NOMO-1 (cell line): ENCODE measurements around the gene PCDHA12.
"Not testable (repeated sequence)": the region's sequence is repeated elsewhere in the genome, so short reads cannot be mapped to it uniquely, and the experiment has no call there.

Experiments used
- DNase-seq, 2 experiments: peaks; one replicate each; lab custom pipeline; 2025; ENCODE audit not compliant: unreplicated experiment in 2 of 2; lab: John Stamatoyannopoulos, UW

The PCDHA12 gene, protein sequence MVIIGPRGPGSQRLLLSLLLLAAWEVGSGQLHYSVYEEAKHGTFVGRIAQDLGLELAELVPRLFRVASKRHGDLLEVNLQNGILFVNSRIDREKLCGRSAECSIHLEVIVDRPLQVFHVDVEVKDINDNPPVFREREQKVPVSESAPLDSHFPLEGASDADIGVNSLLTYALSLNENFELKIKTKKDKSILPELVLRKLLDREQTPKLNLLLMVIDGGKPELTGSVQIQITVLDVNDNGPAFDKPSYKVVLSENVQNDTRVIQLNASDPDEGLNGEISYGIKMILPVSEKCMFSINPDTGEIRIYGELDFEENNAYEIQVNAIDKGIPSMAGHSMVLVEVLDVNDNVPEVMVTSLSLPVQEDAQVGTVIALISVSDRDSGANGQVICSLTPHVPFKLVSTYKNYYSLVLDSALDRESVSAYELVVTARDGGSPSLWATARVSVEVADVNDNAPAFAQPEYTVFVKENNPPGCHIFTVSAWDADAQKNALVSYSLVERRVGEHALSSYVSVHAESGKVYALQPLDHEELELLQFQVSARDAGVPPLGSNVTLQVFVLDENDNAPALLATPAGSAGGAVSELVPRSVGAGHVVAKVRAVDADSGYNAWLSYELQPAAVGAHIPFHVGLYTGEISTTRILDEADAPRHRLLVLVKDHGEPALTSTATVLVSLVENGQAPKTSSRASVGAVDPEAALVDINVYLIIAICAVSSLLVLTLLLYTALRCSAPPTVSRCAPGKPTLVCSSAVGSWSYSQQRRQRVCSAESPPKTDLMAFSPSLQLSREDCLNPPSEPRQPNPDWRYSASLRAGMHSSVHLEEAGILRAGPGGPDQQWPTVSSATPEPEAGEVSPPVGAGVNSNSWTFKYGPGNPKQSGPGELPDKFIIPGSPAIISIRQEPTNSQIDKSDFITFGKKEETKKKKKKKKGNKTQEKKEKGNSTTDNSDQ

DNA sequence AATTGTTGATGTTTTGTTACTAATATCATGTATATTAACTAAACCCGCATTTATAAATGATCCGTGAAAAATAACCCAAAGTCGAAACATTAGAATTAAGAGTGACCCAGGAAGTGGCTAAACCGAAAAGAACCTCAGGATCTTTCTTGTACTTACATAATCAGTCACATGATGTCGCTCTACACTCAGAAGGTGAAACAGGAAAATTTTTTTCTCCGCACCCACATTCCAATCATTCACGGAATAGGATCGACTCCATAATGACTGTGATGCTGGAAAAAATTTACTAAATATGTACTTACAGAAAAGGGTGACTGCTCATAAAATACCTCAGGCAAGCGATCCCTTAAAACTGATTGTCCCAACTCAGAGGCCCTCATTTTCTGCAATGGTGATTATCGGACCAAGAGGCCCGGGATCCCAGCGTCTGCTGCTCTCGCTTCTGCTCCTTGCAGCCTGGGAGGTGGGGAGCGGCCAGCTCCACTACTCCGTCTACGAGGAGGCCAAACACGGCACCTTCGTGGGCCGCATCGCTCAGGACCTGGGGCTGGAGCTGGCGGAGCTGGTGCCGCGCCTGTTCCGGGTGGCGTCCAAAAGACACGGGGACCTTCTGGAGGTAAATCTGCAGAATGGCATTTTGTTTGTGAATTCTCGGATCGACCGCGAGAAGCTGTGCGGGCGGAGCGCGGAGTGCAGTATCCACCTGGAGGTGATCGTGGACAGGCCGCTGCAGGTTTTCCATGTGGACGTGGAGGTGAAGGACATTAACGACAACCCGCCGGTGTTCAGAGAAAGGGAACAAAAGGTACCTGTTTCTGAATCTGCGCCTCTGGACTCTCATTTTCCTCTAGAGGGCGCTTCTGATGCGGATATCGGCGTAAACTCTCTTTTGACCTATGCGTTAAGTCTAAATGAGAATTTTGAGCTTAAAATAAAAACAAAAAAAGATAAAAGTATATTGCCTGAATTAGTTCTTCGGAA is at the start of gene PCDHA12:
Gene PCDHA12 (plus strand): TSS at position 224 of the 981 bp plus-strand sequence. CDS start 165 bp downstream, at position 389.
- DNase-seq = no peak

DNA sequence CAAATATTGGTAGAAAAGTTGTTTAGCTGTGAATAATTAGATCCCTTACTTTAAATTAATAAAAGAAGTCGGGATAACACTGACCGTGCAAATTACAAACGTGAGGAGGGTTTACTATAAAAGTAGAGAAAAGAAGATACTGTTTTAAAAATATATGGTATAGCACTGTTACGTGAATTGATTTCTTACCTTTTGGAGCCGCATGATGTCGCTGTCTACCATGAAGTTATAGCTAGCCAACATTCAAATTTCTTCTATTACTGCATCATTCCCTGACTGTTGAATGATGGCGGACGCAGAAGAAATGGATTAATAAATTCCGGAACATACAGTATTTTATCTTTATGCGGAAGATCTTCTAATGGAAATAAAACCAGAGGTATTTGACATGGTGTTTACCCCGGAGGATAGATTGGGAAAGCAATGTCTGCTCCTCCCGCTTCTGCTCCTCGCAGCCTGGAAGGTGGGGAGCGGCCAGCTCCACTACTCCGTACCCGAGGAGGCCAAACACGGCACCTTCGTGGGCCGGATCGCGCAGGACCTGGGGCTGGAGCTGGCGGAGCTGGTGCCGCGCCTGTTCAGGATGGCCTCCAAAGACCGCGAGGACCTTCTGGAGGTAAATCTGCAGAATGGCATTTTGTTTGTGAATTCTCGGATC is 47.3 kb upstream of the PCDHA12 start, which contains the start of gene PCDHA6:
Gene PCDHA6 (plus strand): TSS at position 257 of the 658 bp plus-strand sequence. CDS start 132 bp downstream, at position 389.
- no peak for DNase-seq

DNA sequence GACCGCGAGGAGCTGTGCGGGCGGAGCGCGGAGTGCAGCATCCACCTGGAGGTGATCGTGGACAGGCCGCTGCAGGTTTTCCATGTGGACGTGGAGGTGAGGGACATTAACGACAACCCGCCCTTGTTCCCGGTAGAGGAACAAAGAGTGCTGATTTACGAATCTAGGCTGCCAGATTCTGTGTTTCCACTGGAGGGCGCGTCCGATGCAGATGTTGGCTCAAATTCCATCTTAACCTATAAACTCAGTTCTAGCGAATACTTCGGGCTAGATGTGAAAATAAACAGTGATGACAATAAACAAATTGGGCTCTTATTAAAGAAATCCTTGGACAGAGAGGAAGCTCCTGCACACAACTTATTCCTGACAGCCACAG is 46.8 kb upstream of the PCDHA12 start:
- DNase-seq = no peak

DNA sequence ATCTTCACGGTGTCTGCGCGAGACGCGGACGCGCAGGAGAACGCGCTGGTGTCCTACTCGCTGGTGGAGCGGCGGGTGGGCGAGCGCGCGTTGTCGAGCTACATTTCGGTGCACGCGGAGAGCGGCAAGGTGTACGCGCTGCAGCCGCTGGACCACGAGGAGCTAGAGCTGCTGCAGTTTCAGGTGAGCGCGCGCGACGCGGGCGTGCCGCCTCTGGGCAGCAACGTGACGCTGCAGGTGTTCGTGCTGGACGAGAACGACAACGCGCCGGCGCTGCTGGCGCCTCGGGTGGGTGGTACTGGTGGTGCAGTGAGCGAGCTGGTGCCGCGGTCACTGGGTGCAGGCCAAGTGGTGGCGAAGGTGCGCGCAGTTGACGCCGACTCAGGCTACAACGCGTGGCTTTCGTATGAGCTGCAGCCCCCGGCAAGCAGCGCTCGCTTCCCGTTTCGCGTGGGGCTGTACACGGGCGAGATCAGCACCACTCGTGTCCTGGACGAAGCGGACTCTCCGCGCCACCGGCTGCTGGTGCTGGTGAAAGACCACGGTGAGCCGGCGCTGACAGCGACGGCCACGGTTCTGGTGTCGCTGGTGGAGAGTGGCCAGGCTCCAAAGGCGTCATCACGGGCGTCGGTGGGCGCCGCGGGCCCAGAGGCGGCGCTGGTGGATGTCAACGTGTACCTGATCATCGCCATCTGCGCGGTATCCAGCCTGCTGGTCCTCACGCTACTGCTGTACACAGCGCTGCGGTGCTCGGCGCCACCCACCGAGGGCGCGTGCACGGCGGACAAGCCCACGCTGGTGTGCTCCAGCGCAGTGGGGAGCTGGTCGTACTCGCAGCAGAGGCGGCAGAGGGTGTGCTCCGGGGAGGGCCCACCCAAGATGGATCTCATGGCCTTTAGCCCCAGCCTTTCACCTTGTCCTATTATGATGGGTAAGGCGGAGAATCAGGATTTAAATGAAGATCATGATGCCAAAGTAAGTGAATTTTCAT is 45.3 kb upstream of the PCDHA12 start:
- DNase-seq = not testable (repeated sequence)

DNA sequence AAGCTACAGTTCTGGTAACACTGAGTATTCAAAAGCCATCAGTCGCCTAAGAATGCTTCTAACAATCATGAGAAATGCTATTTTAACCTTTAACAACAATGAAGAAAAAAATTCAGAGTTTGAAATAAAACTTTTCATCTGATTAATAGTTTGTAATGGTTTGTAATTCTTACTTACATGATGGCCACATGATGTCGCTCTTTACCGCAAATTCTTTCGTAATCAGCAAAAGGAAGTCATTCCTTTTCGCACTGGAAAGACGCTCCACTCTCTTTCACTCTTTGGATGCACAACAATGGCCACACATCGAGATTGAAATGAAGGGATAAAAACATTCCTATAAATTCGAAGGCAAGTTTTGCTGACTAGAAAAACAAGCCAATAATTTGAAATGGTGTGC is 41.1 kb upstream of the PCDHA12 start, which contains the start of gene PCDHA7:
Gene PCDHA7 (plus strand): TSS at position 277 of the 400 bp plus-strand sequence. CDS start 115 bp downstream, at position 392.
- no peak for DNase-seq

DNA sequence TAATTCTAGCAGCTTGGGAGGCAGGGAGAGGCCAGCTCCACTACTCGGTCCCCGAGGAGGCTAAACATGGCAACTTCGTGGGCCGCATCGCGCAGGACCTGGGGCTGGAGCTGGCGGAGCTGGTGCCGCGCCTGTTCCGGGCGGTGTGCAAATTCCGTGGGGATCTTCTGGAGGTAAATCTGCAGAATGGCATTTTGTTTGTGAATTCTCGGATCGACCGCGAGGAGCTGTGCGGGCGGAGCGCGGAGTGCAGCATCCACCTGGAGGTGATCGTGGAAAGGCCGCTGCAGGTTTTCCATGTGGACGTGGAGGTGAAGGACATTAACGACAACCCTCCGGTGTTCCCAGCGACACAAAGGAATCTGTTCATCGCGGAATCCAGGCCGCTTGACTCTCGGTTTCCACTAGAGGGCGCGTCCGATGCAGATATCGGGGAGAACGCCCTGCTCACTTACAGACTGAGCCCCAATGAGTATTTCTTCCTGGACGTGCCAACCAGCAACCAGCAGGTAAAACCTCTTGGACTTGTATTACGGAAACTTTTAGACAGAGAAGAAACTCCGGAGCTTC is 40.6 kb upstream of the PCDHA12 start:
- not testable (repeated sequence) for DNase-seq

DNA sequence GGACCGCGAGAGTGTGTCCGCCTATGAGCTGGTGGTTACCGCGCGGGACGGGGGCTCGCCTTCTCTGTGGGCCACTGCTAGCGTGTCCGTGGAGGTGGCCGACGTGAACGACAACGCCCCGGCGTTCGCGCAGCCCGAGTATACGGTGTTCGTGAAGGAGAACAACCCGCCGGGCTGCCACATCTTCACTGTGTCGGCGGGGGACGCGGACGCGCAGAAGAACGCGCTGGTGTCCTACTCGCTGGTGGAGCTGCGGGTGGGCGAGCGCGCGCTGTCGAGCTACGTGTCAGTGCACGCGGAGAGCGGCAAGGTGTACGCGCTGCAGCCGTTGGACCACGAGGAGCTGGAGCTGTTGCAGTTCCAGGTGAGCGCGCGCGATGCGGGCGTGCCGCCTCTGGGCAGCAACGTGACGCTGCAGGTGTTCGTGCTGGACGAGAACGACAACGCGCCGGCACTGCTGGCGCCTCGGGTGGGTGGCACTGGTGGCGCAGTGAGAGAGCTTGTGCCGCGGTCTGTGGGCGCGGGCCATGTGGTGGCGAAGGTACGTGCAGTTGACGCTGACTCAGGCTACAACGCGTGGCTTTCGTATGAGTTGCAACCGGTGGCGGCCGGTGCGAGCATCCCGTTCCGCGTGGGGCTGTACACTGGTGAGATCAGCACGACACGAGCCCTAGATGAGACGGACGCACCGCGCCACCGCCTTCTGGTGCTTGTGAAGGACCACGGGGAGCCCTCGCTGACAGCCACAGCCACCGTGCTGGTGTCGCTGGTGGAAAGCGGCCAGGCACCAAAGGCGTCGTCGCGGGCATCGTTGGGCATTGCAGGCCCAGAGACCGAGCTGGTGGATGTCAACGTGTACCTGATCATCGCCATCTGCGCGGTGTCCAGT is 39.2 kb upstream of the PCDHA12 start:
- no peak for DNase-seq

DNA sequence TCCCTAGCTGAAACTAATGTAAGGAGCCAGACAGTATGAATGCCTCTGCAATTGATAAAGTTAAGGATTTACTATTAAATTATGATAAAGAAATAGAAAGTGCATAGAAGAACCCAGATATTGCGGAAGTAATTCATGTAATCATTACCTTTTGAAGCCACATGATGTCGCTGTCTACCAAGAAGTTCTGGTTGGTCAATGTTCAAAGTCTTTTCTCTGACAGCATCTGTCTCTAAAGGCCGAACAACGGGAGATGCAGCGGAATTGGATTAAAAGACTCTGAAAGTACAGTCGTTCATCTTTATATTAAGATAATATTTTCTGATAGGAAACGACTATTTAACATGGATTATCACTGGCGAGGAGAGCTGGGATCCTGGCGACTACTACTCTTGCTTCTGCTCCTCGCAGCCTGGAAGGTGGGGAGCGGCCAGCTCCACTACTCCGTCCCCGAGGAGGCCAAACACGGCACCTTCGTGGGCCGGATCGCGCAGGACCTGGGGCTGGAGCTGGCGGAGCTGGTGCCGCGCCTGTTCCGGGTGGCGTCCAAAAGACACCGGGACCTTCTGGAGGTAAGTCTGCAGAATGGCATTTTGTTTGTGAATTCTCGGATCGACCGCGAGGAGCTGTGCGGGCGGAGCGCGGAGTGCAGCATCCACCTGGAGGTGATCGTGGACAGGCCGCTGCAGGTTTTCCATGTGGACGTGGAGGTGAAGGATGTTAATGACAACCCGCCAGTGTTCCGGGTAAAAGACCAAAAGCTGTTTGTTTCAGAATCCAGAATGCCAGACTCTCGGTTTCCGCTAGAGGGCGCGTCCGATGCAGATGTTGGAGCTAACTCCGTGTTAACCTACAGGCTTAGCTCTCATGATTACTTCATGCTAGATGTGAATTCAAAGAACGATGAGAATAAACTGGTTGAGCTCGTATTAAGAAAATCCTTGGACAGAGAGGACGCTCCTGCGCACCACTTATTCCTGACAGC is 33.8 kb upstream of the PCDHA12 start, which contains the start of gene PCDHA8:
Gene PCDHA8 (plus strand): TSS at position 210 of the 985 bp plus-strand sequence. CDS start 135 bp downstream, at position 345.
- no peak for DNase-seq

DNA sequence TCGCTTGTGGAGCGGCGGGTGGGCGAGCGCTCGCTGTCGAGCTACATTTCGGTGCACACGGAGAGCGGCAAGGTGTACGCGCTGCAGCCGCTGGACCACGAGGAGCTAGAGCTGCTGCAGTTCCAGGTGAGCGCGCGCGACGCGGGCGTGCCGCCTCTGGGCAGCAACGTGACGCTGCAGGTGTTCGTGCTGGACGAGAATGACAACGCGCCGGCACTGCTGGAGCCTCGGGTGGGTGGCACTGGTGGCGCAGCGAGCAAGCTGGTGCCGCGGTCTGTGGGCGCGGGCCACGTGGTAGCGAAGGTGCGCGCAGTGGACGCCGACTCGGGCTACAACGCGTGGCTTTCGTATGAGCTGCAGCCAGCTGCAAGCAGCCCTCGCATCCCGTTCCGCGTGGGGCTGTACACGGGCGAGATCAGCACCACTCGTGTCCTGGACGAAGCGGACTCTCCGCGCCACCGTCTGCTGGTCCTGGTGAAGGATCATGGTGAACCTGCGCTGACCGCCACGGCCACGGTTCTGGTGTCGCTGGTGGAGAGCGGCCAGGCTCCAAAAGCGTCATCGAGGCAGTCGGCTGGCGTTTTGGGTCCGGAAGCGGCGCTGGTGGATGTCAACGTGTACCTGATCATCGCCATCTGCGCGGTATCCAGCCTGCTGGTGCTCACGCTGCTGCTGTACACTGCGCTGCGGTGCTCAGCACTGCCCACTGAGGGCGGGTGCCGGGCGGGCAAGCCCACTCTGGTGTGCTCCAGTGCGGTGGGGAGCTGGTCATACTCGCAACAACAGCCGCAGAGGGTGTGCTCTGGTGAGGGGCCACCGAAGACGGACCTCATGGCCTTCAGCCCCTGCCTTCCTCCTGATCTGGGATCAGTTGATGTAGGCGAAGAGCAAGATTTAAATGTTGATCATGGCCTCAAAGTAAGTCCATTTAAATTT is 32.0 kb upstream of the PCDHA12 start:
- no peak for DNase-seq

DNA sequence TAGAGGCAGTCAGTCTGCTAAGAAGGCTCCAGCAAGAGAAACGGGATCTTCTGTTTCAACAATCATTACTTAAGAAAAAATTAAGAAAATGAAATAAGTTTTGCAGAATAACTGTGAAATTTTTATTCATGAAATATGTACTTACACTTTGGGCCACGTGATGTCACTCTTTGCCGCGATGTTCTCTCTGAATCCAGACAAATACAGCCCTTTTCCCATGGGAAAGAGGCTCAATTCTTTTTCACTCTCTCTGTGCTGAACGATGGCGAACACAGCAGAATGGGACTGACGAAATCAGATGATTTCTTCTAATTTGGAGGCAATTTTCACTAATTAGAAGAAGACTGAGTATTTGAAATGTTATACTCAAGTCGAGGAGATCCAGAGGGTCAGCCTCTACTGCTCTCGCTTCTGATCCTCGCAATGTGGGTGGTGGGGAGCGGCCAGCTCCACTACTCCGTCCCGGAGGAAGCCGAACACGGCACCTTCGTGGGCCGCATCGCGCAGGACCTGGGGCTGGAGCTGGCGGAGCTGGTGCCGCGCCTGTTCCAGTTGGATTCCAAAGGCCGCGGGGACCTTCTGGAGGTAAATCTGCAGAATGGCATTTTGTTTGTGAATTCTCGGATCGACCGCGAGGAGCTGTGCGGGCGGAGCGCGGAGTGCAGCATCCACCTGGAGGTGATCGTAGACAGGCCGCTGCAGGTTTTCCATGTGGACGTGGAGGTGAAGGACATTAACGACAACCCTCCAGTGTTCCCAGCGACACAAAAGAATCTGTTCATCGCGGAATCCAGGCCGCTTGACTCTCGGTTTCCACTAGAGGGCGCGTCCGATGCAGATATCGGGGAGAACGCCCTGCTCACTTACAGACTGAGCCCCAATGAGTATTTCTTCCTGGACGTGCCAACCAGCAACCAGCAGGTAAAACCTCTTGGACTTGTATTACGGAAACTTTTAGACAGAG is 26.7 kb upstream of the PCDHA12 start, which contains the start of gene PCDHA9:
Gene PCDHA9 (plus strand): TSS at position 244 of the 964 bp plus-strand sequence. CDS start 114 bp downstream, at position 358.
- DNase-seq = not testable (repeated sequence)

DNA sequence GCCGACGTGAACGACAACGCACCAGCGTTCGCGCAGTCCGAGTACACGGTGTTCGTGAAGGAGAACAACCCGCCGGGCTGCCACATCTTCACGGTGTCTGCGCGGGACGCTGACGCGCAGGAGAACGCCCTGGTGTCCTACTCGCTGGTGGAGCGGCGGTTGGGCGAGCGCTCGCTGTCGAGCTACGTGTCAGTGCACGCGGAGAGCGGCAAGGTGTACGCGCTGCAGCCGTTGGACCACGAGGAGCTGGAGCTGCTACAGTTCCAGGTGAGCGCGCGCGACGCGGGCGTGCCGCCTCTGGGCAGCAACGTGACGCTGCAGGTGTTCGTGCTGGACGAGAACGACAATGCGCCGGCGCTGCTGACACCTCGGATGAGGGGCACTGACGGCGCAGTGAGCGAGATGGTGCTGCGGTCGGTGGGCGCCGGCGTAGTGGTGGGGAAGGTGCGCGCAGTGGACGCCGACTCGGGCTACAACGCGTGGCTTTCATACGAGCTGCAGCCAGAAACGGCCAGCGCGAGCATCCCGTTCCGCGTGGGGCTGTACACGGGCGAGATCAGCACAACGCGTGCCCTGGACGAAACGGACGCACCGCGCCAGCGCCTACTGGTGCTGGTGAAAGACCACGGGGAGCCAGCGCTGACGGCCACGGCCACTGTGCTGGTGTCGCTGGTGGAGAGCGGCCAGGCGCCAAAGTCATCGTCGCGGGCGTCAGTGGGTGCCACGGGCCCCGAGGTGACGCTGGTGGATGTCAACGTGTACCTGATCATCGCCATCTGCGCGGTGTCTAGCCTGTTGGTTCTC is 25.1 kb upstream of the PCDHA12 start:
- not testable (repeated sequence) for DNase-seq
